Erythroblast (primary cell): ENCODE results near the gene NAAA.

Experiments used
- GATA1 ChIP-seq: IDR thresholded peaks from 2 replicates; pipeline ENCODE4 v1.6.1; 2011; ENCODE audit warnings: low read depth, mild to moderate bottlenecking, control low read depth, low read length, moderate library complexity
- POLR2A ChIP-seq: IDR thresholded peaks from 2 replicates; pipeline ENCODE4 v1.6.1; 2011; ENCODE audit warnings: mild to moderate bottlenecking, low read length

DNA sequence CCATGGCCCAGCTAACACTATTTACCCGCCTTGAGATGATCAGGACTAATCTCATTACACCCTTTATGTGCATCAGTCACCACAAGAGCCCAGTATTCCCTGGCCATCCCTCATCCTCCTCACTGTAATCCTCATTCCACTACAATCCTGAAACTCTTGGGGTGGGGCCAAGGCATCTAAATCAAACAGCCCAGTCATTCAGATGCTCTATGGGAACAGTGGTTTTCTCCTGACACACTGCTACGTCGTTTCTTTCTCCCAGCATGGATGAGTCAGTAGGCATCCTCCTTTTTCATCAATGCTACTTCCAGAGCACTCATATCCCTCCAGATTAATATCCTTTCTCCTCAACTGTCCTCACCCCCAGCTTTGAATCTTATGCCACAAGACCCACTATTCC lies 44.3 kb upstream of the NAAA start:
- TF ChIP-seq POLR2A (no peak), GATA1 (no peak)
